GM19397 (cell line): Measurements from ENCODE around the gene BPIFB2.
"Not testable (repeated sequence)": the region's sequence is repeated elsewhere in the genome, so short reads cannot be mapped to it uniquely, and the experiment has no call there.

ENCODE experiments used
- ATAC-seq: cut with Tn5 transposase; IDR thresholded peaks from one replicate; pipeline ENCODE4 v1.9.1; 2021; ENCODE audit warnings: mild to moderate bottlenecking, moderate library complexity; ENCODE audit not compliant: unreplicated experiment

The BPIFB2 gene

DNA sequence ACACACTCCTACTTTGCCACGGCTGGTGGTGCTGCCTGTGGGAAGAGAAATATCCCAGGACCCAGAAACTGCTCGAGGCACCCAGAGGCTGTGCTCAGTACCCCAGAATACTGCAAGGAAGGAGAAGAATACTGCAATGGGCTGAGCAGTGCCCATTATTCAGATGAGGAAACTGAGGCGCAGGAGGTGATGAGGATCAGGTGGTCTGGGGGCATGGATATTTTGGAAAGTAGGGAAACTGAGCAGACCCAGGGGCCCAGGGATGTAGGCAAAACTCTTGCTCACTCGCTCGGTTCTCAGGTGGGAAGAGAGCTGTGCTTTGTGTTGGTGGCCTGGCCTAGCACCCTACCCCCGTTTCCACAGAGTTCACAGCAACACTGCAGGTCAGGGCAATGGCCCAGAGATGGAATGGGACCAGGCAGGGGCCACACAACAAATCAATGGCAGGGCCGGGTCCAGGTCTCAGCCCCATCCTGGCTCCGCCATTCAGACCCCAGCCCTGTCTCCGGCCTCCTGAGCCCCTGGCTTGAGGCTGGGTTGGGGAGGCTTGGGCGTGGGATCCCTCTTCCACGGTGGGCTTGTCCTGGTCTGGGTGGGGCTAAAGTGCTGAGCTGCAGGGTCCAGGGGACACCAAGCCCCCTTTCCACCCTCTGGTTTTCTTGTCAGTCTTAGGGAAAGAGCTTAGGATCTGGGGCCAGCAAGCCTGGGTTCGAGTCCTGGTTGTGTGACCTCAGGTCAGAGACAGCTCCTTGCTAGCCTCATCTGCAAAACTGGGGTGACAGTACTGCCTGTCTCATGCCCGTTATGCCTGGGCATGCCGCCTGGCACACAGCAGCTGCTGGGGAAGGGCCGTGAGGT, 37.2 kb upstream of the BPIFB2 start:
- no peak for ATAC-seq

DNA sequence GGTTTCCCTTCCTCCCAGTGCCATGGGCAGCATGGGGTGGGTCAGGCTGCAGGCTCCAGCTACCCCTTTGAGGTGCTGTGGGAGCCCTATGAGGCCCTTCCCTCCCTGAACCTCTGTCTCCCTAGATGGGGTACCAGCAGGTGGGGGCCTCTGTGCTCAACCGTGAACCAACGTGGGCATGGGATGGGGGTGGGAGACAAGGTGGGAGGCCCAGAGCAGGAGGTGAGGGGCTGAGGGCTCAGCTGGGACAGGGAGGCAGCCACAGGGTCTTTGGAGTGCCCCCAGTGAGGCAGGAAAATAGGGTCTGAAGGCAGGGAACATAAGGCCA, 36.6 kb upstream of the BPIFB2 start:
- no peak for ATAC-seq

DNA sequence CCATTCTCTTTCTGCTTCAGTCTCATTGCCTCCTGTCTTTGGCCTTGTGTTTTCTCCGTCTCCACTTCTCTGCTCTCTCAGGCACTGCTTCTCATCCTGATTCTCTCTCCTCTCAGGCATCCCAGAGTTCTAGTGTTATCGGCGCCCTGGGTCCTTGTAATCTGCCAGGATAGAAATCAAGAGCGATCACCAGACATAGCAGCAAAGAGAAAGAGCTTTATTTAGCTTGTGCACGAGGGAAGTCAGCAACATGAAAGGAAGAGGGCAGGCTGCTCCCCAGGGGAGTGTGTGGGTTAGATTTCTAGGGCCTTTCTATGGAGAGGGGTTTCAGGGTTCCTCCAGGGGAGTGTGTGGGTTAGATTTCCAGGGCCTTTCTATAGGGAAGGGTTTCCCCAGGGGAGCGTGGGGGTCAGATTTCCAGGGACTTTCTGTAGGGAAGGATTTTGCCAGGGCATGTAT, 35.8 kb upstream of the BPIFB2 start:
- ATAC-seq: peak; percentile 18

DNA sequence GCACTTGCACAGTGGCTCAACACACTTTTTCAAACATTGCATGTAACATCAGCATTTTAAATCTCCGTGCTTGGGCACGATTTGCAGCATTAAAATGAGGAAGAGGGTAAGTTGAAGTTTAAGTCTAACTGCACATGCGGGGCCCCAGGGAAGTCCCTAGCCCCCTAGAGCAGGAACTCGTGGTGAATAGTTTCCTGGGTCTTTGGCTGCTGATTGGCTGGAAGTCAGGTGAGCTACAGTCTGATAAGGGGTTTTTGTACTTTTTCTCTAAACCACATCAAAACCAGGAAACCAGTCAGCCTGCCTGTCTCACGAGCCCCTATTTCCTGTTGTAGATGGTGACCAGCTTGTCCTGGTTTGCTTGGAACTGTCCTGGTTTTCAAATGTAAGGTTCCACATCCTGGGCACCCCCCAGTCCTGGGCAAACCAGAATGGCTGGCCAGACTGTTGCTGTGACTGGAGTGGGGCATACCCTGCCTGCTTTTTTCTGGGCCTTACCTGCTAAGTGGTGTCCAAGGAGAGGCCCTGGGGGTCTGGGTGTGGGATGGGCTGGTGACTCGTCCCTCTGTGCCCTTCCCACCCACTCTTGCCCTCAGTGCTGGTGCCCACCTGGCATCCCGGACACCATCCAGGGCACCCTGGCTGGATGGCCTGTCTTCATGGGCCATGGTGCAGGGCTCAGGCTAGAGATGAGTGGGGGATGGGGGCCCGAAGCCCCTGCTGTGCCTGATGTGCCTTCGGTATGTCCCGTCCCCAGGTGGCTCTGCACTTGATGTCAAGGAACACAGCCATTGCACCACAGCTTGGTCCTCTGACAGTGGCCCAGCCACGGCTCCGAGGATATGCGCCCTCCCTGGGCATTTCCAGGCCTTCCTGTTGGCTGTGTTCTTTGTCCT, 35.1 kb upstream of the BPIFB2 start:
- ATAC-seq: peak; percentile 66

DNA sequence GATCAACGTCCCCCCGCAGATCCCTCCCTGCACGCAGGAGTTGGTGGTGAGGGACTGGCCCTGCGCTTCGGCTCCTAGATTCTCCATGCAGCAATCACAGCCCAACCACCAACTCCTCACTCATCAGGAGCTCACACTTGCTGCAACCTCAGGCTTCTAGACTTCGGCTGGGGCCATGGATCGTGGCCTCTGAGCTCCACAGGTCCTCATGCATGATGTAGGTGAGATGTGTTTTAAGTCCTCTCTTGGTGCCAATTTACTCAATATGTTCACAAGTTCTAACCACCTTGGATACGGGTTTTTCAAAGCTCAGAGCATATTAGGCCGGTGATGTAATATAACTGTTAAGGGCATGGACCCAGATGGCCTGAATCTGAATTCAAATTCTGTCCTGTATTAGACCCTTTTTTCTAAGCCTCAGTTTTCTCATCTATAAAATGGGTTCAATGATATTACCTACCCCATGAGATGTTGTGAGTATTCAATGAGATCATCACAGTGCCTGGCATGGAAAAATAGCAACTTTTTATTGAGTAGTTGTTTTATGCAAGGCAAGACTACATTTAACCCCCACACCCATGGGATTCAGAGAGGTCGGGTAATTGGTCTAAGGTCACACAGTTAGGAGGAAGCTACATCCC, 34.3 kb upstream of the BPIFB2 start:
- no peak for ATAC-seq

DNA sequence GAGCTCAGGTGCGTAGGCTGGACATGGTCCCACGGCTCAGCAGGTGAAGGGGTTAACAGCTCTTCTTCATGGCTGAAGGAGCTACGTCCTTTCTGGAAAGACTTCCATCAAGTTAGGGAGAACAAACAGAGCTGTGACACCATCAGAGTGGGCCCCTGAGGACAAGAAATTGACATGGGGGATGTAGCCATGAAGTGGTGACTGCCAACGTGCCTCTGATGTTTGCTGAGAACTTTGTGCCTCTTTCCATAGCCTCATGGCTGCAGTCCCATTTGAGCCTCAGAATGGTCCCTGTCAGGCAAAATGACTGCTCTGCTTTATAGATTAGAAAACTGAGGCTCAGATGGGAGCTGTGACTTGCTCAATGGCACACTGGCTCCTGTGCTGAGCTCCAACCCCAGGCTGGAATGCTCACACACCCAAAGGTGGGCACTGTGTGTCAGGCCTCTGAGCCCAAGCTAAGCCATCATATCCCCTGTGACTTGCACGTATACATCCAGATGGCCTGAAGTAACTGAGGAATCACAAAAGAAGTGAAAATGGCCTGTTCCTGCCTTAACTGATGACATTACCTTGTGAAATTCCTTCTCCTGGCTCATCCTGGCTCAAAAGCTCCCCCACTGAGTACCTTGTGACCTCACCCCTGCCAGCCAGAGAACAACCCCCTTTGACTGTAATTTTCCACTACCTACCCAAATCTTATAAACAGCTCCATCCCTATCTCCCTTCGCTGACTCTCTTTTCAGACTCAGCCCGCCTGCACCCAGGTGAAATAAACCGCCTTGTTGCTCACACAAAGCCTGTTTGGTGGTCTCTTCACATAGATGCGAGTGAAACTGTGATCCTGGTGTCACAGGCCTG, 33.1 kb upstream of the BPIFB2 start:
- ATAC-seq: not testable (repeated sequence)

DNA sequence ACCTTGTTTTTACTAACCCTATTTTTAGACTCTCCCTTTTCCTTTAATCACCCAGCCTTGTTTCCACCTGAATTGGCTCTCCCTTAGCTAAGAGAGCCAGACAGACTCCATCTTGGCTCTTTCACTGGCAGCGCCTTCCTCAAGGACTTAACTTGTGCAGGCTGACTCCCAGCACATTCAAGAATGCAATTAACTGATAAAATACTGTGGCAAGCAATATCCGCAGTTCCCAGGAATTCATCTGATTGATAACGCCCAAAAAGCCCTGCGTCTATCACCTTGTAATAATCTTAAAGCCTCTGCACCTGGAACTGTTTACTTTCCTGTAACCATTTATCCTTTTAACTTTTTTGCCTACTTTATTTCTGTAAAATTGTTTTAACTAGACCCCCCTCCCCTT, 32.4 kb upstream of the BPIFB2 start:
- ATAC-seq: not testable (repeated sequence)

DNA sequence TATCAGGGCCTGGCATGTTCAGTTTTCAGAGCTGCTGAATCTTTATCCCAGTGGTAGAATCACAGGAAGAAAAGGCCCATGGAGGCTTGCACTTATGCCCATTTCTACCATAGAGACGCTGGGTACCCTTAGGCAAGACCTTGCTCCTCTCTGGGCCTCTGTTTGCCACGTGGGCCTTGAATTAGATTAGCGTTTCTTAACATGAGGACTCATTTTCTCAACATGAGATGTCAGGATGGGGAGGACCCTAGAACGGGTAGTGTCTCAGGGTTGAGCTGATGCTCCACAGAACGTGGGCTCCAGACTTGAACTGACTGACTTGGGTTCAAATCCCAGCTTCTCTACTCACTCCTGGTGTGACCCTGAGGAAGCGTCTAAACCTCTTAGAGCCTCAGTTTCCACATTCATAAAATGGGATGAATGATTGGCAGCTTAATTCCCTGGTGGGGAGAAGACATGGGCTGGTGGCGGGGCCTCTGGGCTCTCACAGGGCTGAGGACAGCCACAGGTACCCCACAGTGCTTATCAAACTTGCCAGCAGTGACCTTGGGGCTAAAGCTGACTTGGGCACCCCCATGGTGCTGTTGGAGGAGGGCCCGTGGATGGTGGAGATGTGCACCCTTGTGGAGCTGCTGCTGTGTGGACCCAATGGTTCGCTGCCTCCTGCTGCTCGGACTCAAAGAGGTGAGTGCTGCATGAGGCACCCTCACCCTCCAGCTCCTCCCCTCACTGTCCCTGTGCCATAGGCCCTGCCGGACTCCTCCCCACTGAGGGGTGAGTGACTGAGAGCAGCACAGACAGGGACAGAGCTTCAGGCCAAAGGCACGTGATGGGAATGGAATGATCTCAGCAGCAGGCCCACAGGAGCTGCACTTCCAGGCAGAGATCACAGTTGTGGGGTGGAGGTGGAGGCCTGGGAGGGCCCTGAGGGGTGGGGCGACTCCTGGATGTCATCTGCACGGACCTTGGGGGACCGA, 31.5 kb upstream of the BPIFB2 start:
- ATAC-seq: no peak

DNA sequence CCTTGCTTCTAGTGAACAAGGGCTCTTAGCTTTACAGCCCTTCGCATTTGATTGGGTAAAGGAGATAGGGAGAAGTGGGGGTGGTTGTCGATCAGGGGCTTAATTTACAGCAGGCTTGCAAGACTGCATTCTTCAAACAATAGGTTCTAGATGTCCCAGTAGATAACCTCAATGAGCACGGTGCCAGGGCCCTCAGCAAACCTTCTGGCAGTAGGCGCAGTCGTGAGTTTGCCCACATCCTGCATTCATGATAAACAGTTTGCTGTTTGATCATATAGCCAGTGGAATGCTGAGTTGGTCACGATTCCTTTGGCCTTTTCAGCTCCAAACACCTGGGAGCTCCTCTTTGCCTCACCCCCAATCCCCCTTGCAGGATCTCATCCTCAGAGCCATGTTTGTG, 30.8 kb upstream of the BPIFB2 start:
- ATAC-seq: no peak

DNA sequence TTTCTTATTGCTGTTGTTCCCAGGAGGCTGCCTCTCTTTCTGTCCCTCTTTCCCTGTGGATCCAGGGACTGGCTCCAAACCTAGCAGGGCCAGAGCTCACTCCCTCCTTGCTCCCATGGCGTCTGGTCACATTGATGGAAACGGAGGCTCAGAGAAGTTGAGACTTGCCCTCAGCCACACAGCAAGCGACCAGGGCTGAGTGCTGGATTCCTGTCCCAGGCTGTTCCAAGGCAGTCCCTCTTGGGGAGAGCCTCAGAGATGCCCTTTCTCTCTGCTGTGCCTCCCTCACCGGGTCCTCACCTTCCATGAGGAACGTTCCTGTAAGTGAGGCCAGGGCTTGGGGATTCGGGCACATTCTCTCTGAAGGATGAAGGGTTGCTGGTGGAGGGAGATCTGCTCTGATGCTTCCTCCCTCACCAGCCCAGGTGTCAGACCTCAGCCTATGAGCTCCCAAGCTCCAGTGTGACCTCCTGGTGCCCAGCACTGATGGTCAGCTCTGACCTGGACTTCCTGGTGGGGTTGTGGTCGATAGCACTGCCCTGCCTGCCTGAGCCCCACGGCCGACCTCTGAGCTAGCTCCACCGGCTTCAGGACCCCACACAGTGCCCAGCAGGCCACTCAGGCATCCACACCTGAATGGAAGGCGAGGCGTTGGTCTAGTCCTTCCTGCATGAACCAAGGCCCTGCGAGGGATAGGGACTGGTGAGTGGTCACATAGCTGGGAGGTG, 30.1 kb upstream of the BPIFB2 start:
- no peak for ATAC-seq

DNA sequence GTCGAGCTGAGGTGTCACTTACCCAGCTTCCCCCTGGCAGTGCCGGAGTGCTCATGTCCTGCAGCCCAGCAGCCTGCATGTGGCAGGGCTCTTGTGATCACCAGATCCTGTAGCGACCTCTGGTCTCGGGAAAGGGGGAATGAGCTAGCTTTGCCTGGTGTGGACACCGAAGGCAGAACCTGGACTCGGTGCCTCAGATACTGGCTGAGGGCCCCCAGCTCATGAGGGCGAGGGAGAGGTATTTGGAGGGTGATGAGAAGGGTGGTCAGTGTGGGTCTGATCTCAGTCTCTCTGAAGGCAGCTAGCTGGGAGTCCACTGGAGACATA, 29.5 kb upstream of the BPIFB2 start:
- ATAC-seq: no peak

DNA sequence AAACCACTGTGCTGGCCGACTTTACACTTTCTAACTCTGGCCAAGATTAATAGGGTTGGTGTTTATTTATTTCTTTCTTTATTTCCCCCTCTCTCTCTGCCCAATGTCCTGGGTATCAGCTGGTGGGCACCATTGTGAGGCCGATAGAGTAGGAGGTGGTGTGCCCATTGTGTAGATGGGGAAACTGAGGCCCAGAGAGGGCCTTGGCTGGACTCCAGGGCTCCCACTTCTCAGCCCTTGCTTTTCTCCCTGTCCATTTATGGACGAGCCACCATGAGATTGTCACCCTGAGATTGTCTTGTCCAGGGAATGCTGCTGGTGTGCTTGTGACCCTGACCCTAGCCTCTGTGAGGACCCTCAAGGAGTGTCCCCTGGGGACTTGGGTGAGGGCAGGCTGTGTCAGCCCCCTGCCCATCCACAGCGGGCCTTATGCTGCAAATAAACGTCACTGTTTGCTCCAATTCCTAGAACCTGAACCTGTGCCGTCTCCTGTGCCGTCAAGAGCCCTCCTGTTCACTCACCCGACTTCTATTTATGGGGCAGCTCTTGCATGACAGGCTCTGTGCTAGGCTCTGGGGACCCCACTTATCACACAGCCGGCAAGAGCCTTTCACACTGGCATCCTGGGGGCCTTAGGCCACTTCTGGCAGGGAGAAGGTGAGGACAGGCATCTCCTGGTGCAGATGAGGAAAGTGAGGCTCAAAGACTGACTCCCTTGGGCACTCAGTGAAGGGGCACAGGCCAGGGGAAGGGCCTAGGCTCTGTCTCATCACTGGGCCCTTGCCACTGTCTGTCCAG, 28.1 kb upstream of the BPIFB2 start:
- ATAC-seq: no peak

DNA sequence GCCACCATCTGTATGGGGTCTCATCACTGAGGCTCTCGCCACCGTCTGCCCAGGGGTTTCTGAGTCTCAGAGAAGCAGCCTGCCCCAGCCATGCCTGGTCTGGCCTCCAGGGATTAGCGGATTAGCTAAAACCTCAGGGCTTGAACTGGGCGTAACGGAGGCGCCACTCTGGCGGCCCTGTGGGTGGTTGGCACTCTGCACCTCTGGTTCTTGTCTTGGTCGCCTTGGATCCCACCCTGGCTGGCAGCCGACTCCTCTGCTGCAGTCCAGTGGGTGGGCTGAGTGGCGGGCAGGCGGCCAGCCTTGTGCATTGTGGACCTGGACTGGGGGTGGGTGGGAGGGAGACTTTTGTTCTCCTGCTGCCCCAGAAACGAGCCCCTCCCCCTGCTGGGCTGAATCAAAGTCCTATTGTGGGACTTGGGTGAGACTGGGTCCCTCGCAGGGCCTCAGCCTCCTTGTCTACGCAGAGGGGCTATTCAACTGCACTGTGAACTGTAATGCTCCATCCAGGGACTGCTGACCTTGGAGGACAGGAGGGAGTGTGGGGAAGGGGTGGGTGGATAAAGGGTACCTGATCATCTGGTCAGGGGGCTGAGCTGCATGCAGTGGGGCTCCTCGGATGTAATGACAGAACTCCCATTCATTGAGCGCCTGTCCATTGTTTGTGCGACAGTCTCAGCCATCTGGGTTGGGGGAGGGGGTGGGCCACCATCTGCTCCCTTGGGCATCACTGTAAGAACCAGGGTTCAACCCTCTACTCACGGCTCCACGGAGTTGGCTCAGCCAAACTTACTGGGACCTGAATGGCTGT, 27.2 kb upstream of the BPIFB2 start:
- no peak for ATAC-seq

DNA sequence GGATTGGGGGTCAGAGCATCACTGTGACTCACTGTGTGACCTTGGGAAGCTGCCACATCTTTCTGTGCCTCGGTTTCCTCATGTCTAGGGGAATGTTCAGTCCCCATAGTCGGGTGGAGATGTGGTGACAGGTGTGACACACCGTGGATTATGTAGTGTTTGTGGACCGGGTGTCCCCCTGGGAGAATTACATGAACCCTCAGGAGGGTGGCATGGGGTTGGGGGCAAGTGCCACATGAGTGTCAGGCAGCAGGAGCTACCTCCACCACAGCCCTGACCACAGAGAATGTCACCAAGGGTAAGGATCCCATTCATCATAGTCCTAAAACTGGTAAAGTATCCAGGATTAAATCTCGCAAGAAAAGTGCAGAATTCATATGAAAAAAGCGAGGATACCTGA, 26.5 kb upstream of the BPIFB2 start:
- ATAC-seq: no peak

DNA sequence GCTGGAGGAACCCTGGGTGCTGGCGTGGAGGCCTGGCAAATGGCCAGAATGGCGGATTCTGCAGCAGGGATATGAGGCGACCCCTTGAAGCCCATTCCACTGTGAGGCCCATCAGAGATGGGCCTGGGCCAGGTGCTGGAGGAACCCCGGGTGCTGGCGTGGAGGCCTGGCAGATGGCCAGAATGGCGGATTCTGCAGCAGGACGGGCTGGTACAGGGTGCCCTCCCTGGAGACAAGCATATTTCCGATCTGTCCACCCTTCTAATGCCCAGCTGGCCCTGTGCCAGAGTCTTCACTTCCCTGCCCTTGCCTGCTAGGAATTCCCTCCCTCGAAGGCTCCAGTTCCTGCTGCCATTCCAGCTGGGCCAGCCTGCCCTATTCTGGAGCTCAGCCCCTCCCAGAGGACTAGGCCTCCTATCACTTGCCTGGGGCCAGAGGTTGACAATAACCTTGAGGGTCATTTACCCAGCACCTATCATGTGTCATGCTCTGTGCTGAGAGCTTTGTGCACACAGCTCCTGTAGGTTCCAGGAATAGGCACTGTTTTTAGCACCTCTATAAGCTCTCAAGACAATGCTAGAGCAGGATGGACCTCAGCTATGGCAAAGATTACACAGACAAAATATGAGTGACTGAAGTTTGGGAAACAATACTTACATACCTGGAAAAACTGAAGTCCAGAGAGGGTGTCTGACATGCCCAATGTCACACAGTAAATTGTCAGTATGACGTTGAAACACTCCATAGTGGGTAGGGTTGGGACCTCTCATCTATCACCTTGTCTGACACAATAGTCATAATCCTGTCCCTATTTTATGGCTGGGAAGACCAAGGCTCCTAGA, 24.7 kb upstream of the BPIFB2 start:
- ATAC-seq: no peak

DNA sequence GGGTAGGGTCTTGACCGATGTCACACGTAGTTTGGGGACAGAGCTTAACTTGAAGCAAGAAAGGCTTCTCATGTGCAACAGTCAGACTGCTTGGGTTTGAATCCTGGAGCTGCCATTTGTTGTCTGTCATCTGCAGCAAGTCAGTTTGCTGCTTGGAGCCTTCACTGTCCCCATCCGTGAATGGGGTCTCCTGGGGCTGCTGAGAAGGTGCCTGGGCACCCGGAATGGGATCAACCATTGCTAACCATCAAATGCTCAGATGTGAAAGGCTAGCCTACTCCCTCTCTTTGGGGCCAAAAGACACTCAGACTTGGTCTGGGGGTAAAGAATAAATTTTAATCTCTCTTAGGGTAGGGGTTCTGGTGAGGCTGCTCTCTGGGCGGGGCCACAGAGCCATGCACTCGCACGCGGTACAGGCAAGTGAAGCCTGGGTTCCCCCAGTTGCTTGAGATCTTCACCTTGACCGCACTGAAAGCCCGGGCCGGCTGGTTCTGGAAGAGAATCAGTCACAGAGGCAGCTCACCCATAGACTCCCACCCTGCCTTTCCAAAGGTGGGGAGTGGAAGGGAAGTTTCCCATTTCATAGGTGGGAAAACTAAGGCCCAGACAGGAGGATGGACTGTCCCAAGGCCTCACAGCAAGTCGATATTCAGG, 23.9 kb upstream of the BPIFB2 start:
- ATAC-seq: no peak
